DOHH2 (cell line): ENCODE measurements around the gene CDX1.

ENCODE experiments used
- H3F3A ChIP-seq: fragments of 200-600 bp; sonication (generic), shearing (Covaris generic); 2 replicates; pipeline ENCODE4 v1.6.0; 2016; ENCODE audit warnings: antibody characterized with exemption, mild to moderate bottlenecking; ENCODE audit not compliant: control insufficient read depth, insufficient read depth
- H3K27ac ChIP-seq: fragments of 200-600 bp; sonication (generic); 2 replicates; pipeline ENCODE4 v1.5.1; 2014; ENCODE audit warnings: low read depth, mild to moderate bottlenecking, low read length, moderate library complexity
- H3K27me3 ChIP-seq: fragments of 200-600 bp; sonication (generic); 2 replicates; pipeline ENCODE4 v1.6.1; 2014; ENCODE audit warnings: mild to moderate bottlenecking, low read length, mixed read lengths; ENCODE audit not compliant: control insufficient read depth
- H3K36me3 ChIP-seq: fragments of 200-600 bp; sonication (generic); 2 replicates; pipeline ENCODE4 v1.6.1; 2014; ENCODE audit warnings: mild to moderate bottlenecking, low read length, moderate library complexity, mixed read lengths; ENCODE audit not compliant: control insufficient read depth
- H3K4me1 ChIP-seq: fragments of 200-600 bp; sonication (generic); 2 replicates; pipeline ENCODE4 v1.6.1; 2014; ENCODE audit warnings: mild to moderate bottlenecking, low read length, mixed read lengths; ENCODE audit not compliant: control insufficient read depth
- H3K4me2 ChIP-seq: fragments of 200-600 bp; sonication (generic); 2 replicates; pipeline ENCODE4 v1.6.0; 2014; ENCODE audit warnings: mild to moderate bottlenecking, low read length, moderate library complexity
- H3K4me3 ChIP-seq: fragments of 200-600 bp; sonication (generic); 2 replicates; pipeline ENCODE4 v1.5.1; 2014; ENCODE audit warnings: mild to moderate bottlenecking, low read length, mixed read lengths
- H3K79me2 ChIP-seq: fragments of 200-600 bp; sonication (generic); 2 replicates; pipeline ENCODE4 v1.6.1; 2014; ENCODE audit warnings: mild to moderate bottlenecking, low read length, mixed read lengths; ENCODE audit not compliant: control insufficient read depth
- H3K9me2 ChIP-seq: fragments of 200-600 bp; sonication (generic); replicated peaks from 2 replicates; pipeline ENCODE4 v1.6.1; 2014; ENCODE audit warnings: mild to moderate bottlenecking, low read length, mixed read lengths; ENCODE audit not compliant: control insufficient read depth
- H3K9me3 ChIP-seq: fragments of 200-600 bp; sonication (generic); 2 replicates; pipeline ENCODE4 v1.6.1; 2014; ENCODE audit warnings: antibody characterized with exemption, low read length, mixed read lengths; ENCODE audit not compliant: control insufficient read depth, insufficient read depth
- H4K20me1 ChIP-seq: fragments of 200-600 bp; sonication (generic); 2 replicates; pipeline ENCODE4 v1.6.0; 2014; ENCODE audit warnings: low read depth, mild to moderate bottlenecking, antibody characterized with exemption, low read length, moderate library complexity; ENCODE audit not compliant: control insufficient read depth, insufficient read depth
- EZH2phosphoT487 ChIP-seq: fragments of 200-600 bp; sonication (generic); IDR thresholded peaks from 2 replicates; pipeline ENCODE4 v1.6.1; 2017; ENCODE audit warnings: borderline replicate concordance, mild to moderate bottlenecking, antibody characterized with exemption, low read length, moderate library complexity, mixed read lengths
- TF ChIP-seq, protein P1 (sequence below): fragments of 200-600 bp; sonication (generic); IDR thresholded peaks from one replicate; pipeline ENCODE4 v1.5.1; 2014; ENCODE audit warnings: antibody characterized with exemption, mild to moderate bottlenecking, low read depth, low read length; ENCODE audit not compliant: poor library complexity, severe bottlenecking

CDX1 gene

GRCh38 chr5:150182774-150183173 lies 16.2 kb downstream of the CDX1 start:
- H3K9me3 ChIP-seq, result no peaks in the 10 kb centered on the region
- H3K4me2 ChIP-seq, result no peak overlapping the region
- H4K20me1 ChIP-seq, result no peaks in the 10 kb centered on the region
- H3K4me1 ChIP-seq, result no peaks in the 10 kb centered on the region
- H3K9me2 ChIP-seq, result no peaks in the 10 kb centered on the region
- no peak overlapping the region for H3K4me3 ChIP-seq
- no peaks in the 10 kb centered on the region for H3F3A ChIP-seq
- no peak for TF ChIP-seq EZH2phosphoT487
- TF ChIP-seq, protein P1, sequence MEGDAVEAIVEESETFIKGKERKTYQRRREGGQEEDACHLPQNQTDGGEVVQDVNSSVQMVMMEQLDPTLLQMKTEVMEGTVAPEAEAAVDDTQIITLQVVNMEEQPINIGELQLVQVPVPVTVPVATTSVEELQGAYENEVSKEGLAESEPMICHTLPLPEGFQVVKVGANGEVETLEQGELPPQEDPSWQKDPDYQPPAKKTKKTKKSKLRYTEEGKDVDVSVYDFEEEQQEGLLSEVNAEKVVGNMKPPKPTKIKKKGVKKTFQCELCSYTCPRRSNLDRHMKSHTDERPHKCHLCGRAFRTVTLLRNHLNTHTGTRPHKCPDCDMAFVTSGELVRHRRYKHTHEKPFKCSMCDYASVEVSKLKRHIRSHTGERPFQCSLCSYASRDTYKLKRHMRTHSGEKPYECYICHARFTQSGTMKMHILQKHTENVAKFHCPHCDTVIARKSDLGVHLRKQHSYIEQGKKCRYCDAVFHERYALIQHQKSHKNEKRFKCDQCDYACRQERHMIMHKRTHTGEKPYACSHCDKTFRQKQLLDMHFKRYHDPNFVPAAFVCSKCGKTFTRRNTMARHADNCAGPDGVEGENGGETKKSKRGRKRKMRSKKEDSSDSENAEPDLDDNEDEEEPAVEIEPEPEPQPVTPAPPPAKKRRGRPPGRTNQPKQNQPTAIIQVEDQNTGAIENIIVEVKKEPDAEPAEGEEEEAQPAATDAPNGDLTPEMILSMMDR, result no peak
- no peaks in the 10 kb centered on the region for H3K36me3 ChIP-seq
- H3K27ac ChIP-seq, result no peak overlapping the region
- H3K79me2 ChIP-seq, result no peaks in the 10 kb centered on the region
- no peaks in the 10 kb centered on the region for H3K27me3 ChIP-seq

DNA sequence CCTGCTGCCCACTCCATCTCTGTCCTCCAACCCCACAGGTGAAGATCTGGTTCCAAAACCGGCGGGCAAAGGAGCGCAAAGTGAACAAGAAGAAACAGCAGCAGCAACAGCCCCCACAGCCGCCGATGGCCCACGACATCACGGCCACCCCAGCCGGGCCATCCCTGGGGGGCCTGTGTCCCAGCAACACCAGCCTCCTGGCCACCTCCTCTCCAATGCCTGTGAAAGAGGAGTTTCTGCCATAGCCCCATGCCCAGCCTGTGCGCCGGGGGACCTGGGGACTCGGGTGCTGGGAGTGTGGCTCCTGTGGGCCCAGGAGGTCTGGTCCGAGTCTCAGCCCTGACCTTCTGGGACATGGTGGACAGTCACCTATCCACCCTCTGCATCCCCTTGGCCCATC lies 16.9 kb downstream of the CDX1 start:
- no peaks in the 10 kb centered on the region for H4K20me1 ChIP-seq
- H3K27ac ChIP-seq, result no peak overlapping the region
- no peaks in the 10 kb centered on the region for H3K27me3 ChIP-seq
- no peak for TF ChIP-seq EZH2phosphoT487
- TF ChIP-seq, protein P1, result no peak
- H3F3A ChIP-seq, result no peaks in the 10 kb centered on the region
- no peaks in the 10 kb centered on the region for H3K9me3 ChIP-seq
- no peaks in the 10 kb centered on the region for H3K36me3 ChIP-seq
- no peaks in the 10 kb centered on the region for H3K79me2 ChIP-seq
- H3K4me2 ChIP-seq, result no peak overlapping the region
- H3K4me3 ChIP-seq, result no peak overlapping the region
- no peaks in the 10 kb centered on the region for H3K4me1 ChIP-seq
- H3K9me2 ChIP-seq, result no peaks in the 10 kb centered on the region

DNA sequence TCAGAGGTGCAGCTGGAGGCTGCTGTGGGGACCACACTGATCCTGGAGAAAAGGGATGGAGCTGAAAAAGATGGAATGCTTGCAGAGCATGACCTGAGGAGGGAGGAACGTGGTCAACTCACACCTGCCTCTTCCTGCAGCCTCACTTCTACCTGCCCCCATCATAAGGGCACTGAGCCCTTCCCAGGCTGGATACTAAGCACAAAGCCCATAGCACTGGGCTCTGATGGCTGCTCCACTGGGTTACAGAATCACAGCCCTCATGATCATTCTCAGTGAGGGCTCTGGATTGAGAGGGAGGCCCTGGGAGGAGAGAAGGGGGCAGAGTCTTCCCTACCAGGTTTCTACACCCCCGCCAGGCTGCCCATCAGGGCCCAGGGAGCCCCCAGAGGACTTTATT lies 17.4 kb downstream of the CDX1 start:
- H3K9me3 ChIP-seq, result no peaks in the 10 kb centered on the region
- H3K27ac ChIP-seq, result no peak overlapping the region
- H3K9me2 ChIP-seq, result no peaks in the 10 kb centered on the region
- H3K4me3 ChIP-seq, result no peak overlapping the region
- no peaks in the 10 kb centered on the region for H4K20me1 ChIP-seq
- no peaks in the 10 kb centered on the region for H3K27me3 ChIP-seq
- H3K4me1 ChIP-seq, result no peaks in the 10 kb centered on the region
- no peaks in the 10 kb centered on the region for H3K79me2 ChIP-seq
- H3K36me3 ChIP-seq, result no peaks in the 10 kb centered on the region
- TF ChIP-seq, protein P1, result no peak
- TF ChIP-seq EZH2phosphoT487, result no peak
- H3K4me2 ChIP-seq, result no peak overlapping the region
- no peaks in the 10 kb centered on the region for H3F3A ChIP-seq
